ENCODE data around the gene GAPVD1. TPM values are rescaled to one million over a fixed set of nuclear protein-coding genes. Genes with fewer than 3 reads are reported as not detected.

The GAPVD1 gene
- total and polyA plus RNA-seq, 2 of the 8 experiments (the other 6 are each of a cell fraction or from before 2014, with no cell fraction given) = 5.5 to 40.5 TPM

- TF ChIP-seq CHD7 (IDR thresholded peaks at IDR 0.05; ENCODE audit: insufficient replicate concordance, low read length) (no peak), E2F6 (IDR thresholded peaks at IDR 0.05) (no peak), TBP (IDR thresholded peaks at IDR 0.05; ENCODE audit: low read depth, low read length) (no peak), POLR2AphosphoS5 (IDR thresholded peaks at IDR 0.05; ENCODE audit: low read depth, low read length) (no peak), RAD21 (IDR thresholded peaks at IDR 0.05 in 1 of 2, conservative IDR thresholded peaks at IDR 0.05 in 1 of 2; ENCODE audit: low read depth in 2 of 2, low read length in 2 of 2) (no peak), CHD2 (IDR thresholded peaks at IDR 0.05; ENCODE audit: low read length) (no peak), ATF3 (IDR thresholded peaks at IDR 0.05; ENCODE audit: insufficient read depth, low read depth, low read length) (no peak), CBX8 (IDR thresholded peaks at IDR 0.05; ENCODE audit: borderline replicate concordance, low read depth, low read length) (no peak), FOSL1 (IDR thresholded peaks at IDR 0.05; ENCODE audit: insufficient read depth, low read depth, low read length) (no peak), MAFK (IDR thresholded peaks at IDR 0.05; ENCODE audit: low read depth, low read length) (no peak), EGR1 (IDR thresholded peaks at IDR 0.05; ENCODE audit: borderline replicate concordance, low read depth, low read length) (no peak)
These were observed 42.6 kb downstream of the GAPVD1 start (continued) for GRCh38 chr9:125304273-125304672.
